Stomach (tissue), 9 donors: ENCODE measurements around the gene MUC20. TPM values are rescaled to one million over a fixed set of nuclear protein-coding genes. Genes with fewer than 3 reads are reported as not detected.

Experiments
- DNase-seq, 2 donors: peaks; one replicate each; pipeline versions ENCODE4 v3.0.0 to v3.0.0-alpha.2; 2013 to 2019
- H3K27ac ChIP-seq, 5 donors: fragments of 200-600 bp in 4 of 5; sonication (generic) in 4 of 5; one replicate each; pipeline ENCODE4 v1.5.1; 2013 to 2019; ENCODE audit warnings: mild to moderate bottlenecking in 1 of 5, moderate library complexity in 1 of 5
- H3K27me3 ChIP-seq, 3 donors: fragments of 200-600 bp; sonication (generic); one replicate each; pipeline ENCODE4 v1.5.1; 2017 to 2019; ENCODE audit warnings: mixed run types in 1 of 3
- H3K36me3 ChIP-seq, 4 donors: fragments of 200-600 bp; sonication (generic); 1 replicate in 3 of 4; 2 replicates in 1 of 4; pipeline ENCODE4 v1.5.1; 2016 to 2019
- H3K4me1 ChIP-seq, 4 donors: fragments of 200-600 bp; sonication (generic); one replicate each; pipeline ENCODE4 v1.5.1; 2016 to 2019
- H3K4me3 ChIP-seq, 4 donors: fragments of 200-600 bp; sonication (generic) in 3 of 4; one replicate each; pipeline ENCODE4 v1.5.1; 2016 to 2019; ENCODE audit warnings: mild to moderate bottlenecking in 1 of 4
- H3K9me3 ChIP-seq, 4 donors: fragments of 200-600 bp; sonication (generic); one replicate each; pipeline ENCODE4 v1.5.1; 2016 to 2019
- CTCF ChIP-seq, 7 experiments: fragments of 450-650 bp in 4 of 7; fragments of 200-600 bp in 3 of 7; sonication (generic) in 3 of 7; IDR thresholded peaks; one replicate each; pipeline ENCODE4 v1.5.1; 2016 to 2019; ENCODE audit warnings: antibody characterized with exemption in 7 of 7, control low read depth in 2 of 7, mild to moderate bottlenecking in 1 of 7
- EP300 ChIP-seq: sonication (generic); formaldehyde crosslinking; IDR thresholded peaks from one replicate; pipeline ENCODE4 v1.6.1; 2017; ENCODE audit warnings: antibody characterized with exemption
- POLR2A ChIP-seq, 4 donors: fragments of 450-650 bp; IDR thresholded peaks; one replicate each; pipeline ENCODE4 v1.6.1; 2016; ENCODE audit warnings: antibody characterized with exemption in 4 of 4, control low read depth in 2 of 4, mild to moderate bottlenecking in 1 of 4, moderate library complexity in 1 of 4
- POLR2AphosphoS5 ChIP-seq, 3 donors: sonication (generic); formaldehyde crosslinking; IDR thresholded peaks; one replicate each; pipeline ENCODE4 v1.6.1; 2016; ENCODE audit warnings: antibody characterized with exemption in 3 of 3
- WGBS, 5 donors: extraction: QIAGEN DNeasy Blood & Tissue Kit in 3 of 5; methylation state at CpG; one replicate each; pipeline versions ENCODE4 v1.1.5 to v1.1.7; 2013 to 2018; 5-methylcytosine and 5-hydroxymethylcytosine counted together
- intact Hi-C: fragments of 100-400 bp; cut with DNase I; formaldehyde crosslinking; loops from one replicate; pipeline ENCODE4 v1.15.1; 2023; ENCODE audit warnings: low total_unique reads
- polyA plus RNA-seq, 3 donors: library from polyadenylated mRNA; stranded (reverse); fragments of 200-250 nt; gene quantifications; one replicate each; pipeline ENCODE4 v1.2.3, GENCODE V29; 2013
- total RNA-seq, 5 donors: library from RNA; depleted of rRNA; stranded (reverse); fragments of >200 nt; gene quantifications; one replicate each; pipeline versions ENCODE4 v1.1.0 to v1.2.3, GENCODE V29; 2014 to 2016
- donor health status: healthy with polysubstance abuse.
- donor health status: Bipolar disorder and iron deficiency.
- donor health status: healthy.

Gene MUC20
- total and polyA plus RNA-seq, 8 donors, result 3.8 to 64.8 (median 17.1) TPM

- no peak for DNase-seq
- intact Hi-C loops, result no loop called here
- TF ChIP-seq POLR2AphosphoS5 (IDR thresholded peaks at IDR 0.05) (no peak), EP300 (no peak), CTCF (IDR thresholded peaks at IDR 0.05) (no peak), POLR2A (IDR thresholded peaks at IDR 0.05) (no peak)
- Histone ChIP-seq H3K36me3 (no peaks in the 10 kb centered on the region), H3K4me3 (no peak overlapping the region), H3K4me1 (peaks cover 0 to 9% (median 0%) of the 10 kb centered on the region in 4 donors), H3K27me3 (peaks cover 0 to 50% (median 43%) of the 10 kb centered on the region in 3 donors), H3K27ac (no peak overlapping the region), H3K9me3 (no peaks in the 10 kb centered on the region)
- WGBS, 5 donors, result 78 to 87% (median 79%) methylated on average over 24 to 28 of the region's 28 CpGs
Measured at GRCh38 chr3:195763076-195763830, 42.5 kb downstream of the MUC20 start.

- 80 to 87% (median 82%) methylated on average over 25 to 26 of the region's 26 CpGs for WGBS, 5 donors
- TF ChIP-seq POLR2AphosphoS5 (IDR thresholded peaks at IDR 0.05) (no peak), CTCF (IDR thresholded peaks at IDR 0.05) (no peak), POLR2A (IDR thresholded peaks at IDR 0.05) (no peak), EP300 (no peak)
- Histone ChIP-seq H3K27ac (no peak overlapping the region), H3K9me3 (no peaks in the 10 kb centered on the region), H3K27me3 (peaks cover 0 to 43% (median 43%) of the 10 kb centered on the region in 3 donors), H3K4me3 (no peak overlapping the region), H3K36me3 (no peaks in the 10 kb centered on the region), H3K4me1 (peaks cover 0 to 9% (median 0%) of the 10 kb centered on the region in 4 donors)
- intact Hi-C loops, result no loop called here
- DNase-seq, result no peak
Measured at GRCh38 chr3:195763843-195764825, 43.4 kb downstream of the MUC20 start.

- TF ChIP-seq EP300 (no peak), POLR2AphosphoS5 (IDR thresholded peaks at IDR 0.05) (no peak), CTCF (IDR thresholded peaks at IDR 0.05) (no peak), POLR2A (IDR thresholded peaks at IDR 0.05) (no peak)
- Histone ChIP-seq H3K27ac (no peak overlapping the region), H3K4me3 (no peak overlapping the region), H3K9me3 (no peaks in the 10 kb centered on the region), H3K27me3 (peaks cover 0 to 40% (median 39%) of the 10 kb centered on the region in 3 donors), H3K4me1 (peaks cover 0 to 9% (median 0%) of the 10 kb centered on the region in 4 donors), H3K36me3 (no peaks in the 10 kb centered on the region)
- intact Hi-C loops, result no loop called here
- DNase-seq, result no peak
- 79 to 90% (median 84%) methylated on average over 19 to 28 of the region's 28 CpGs for WGBS, 5 donors
Measured at GRCh38 chr3:195764961-195765706, 44.4 kb downstream of the MUC20 start.

- H3K27ac ChIP-seq, result no peak overlapping the region
- no peak overlapping the region for H3K4me3 ChIP-seq
- no peaks in the 10 kb centered on the region for H3K9me3 ChIP-seq
- TF ChIP-seq POLR2AphosphoS5 (IDR thresholded peaks at IDR 0.05) (no peak), POLR2A (IDR thresholded peaks at IDR 0.05) (no peak), EP300 (no peak), CTCF (IDR thresholded peaks at IDR 0.05) (no peak)
- WGBS, 5 donors, result 94 to 98% (median 95%) methylated on average over 14 of the region's 14 CpGs
- no peaks in the 10 kb centered on the region for H3K36me3 ChIP-seq
- intact Hi-C loops, result no loop called here
- no peak for DNase-seq
- H3K27me3 ChIP-seq, result peaks cover 0 to 35% (median 25%) of the 10 kb centered on the region in 3 donors
- H3K4me1 ChIP-seq, result peaks cover 0 to 6% (median 0%) of the 10 kb centered on the region in 4 donors
Measured at GRCh38 chr3:195766671-195767070, 45.9 kb downstream of the MUC20 start.
